Caco-2 (cell line): ENCODE results near the gene RINT1. TPM values are rescaled to one million over a fixed set of nuclear protein-coding genes. Genes with fewer than 3 reads are reported as not detected.

Experiments used
- BruUV-seq: library from RNA; stranded (reverse); fragments of 400-500 nt; replicated peaks from 2 replicates; lab custom pipeline; 2021; lab: Mats Ljungman, UMichigan
- CTCF ChIA-PET: fragments of 300-600 bp; sonication (Branson Sonifier 250); formaldehyde crosslinking; loops from one replicate; lab custom pipeline; 2022; ENCODE audit warnings: antibody characterized with exemption; lab: Charles Lee
- POLR2A ChIA-PET: fragments of 300-600 bp; sonication (Branson Sonifier 250); formaldehyde crosslinking; loops from one replicate; lab custom pipeline; 2022; ENCODE audit warnings: antibody characterized with exemption; lab: Charles Lee
- DNase-seq, 2 experiments: peaks; one replicate each; pipeline versions ENCODE4 v3.0.0 to v3.0.0-alpha.2; 2020 to 2022
- H3K27me3 ChIP-seq: replicated peaks from 2 replicates; pipeline ENCODE4 v1.6.0; 2011; ENCODE audit warnings: low read length; ENCODE audit not compliant: control insufficient read depth, insufficient read depth
- H3K36me3 ChIP-seq: 2 replicates; pipeline ENCODE4 v1.5.1; 2011; ENCODE audit warnings: low read length; ENCODE audit not compliant: control insufficient read depth, insufficient read depth
- H3K4me1 ChIP-seq: fragments of 250-450 bp; sonication (Bioruptor Pico); 2 replicates; pipeline ENCODE4 v1.5.1; 2020; ENCODE audit warnings: mild to moderate bottlenecking
- H3K4me3 ChIP-seq: 2 replicates; pipeline ENCODE4 v1.5.1; 2011; ENCODE audit warnings: low read depth, mild to moderate bottlenecking, control low read depth, low read length
- H3K9me3 ChIP-seq: fragments of 250-450 bp; sonication (Bioruptor Pico); 2 replicates; pipeline ENCODE4 v1.5.1; 2020; ENCODE audit warnings: mild to moderate bottlenecking, moderate library complexity
- H3K27ac Mint-ChIP-seq: one replicate; pipeline ENCODE4 v1.8.0; 2022; ENCODE audit warnings: mixed read lengths; ENCODE audit not compliant: unreplicated experiment
- H3K27me3 Mint-ChIP-seq: one replicate; pipeline ENCODE4 v1.8.0; 2022; ENCODE audit warnings: mixed read lengths; ENCODE audit not compliant: insufficient read depth, unreplicated experiment
- H3K36me3 Mint-ChIP-seq: one replicate; pipeline ENCODE4 v1.8.0; 2022; ENCODE audit warnings: mild to moderate bottlenecking, mixed read lengths; ENCODE audit not compliant: insufficient read depth, unreplicated experiment
- H3K4me1 Mint-ChIP-seq: one replicate; pipeline ENCODE4 v1.8.0; 2022; ENCODE audit warnings: low read depth, mixed read lengths; ENCODE audit not compliant: unreplicated experiment
- H3K4me3 Mint-ChIP-seq: one replicate; pipeline ENCODE4 v1.8.0; 2022; ENCODE audit warnings: mild to moderate bottlenecking, moderate library complexity, mixed read lengths; ENCODE audit not compliant: unreplicated experiment
- H3K9me3 Mint-ChIP-seq: one replicate; pipeline ENCODE4 v1.8.0; 2022; ENCODE audit warnings: mixed read lengths; ENCODE audit not compliant: unreplicated experiment
- CTCF ChIP-seq, 2 experiments: fragments of 200-600 bp in 1 of 2; IDR thresholded peaks; 1 replicate in 1 of 2; 2 replicates in 1 of 2; pipeline versions ENCODE4 v1.5.1 to v1.8.0; 2011 to 2022; ENCODE audit warnings: antibody characterized with exemption in 1 of 2, control low read depth in 1 of 2, inconsistent platforms in 1 of 2, low read depth in 1 of 2, low read length in 1 of 2, mild to moderate bottlenecking in 1 of 2, moderate library complexity in 1 of 2; ENCODE audit not compliant: insufficient read depth in 1 of 2, severe bottlenecking in 1 of 2, unreplicated experiment in 1 of 2
- intact Hi-C: fragments of 100-400 bp; cut with micrococcal nuclease; formaldehyde crosslinking; loops from one replicate; pipeline ENCODE4 v1.10.0; 2022; ENCODE audit not compliant: unreplicated experiment
- total RNA-seq: library from RNA; stranded (reverse); gene quantifications from 2 replicates; pipeline ENCODE4 v1.2.3, GENCODE V29; 2022

The RINT1 gene
- total RNA-seq, 1 experiment from 2014 or later, result 28.0 TPM

GRCh38 chr7:105600720-105601550, 68.9 kb downstream of the RINT1 start:
- H3K4me1 Mint-ChIP-seq, result no peaks in the 10 kb centered on the region
- no peaks in the 10 kb centered on the region for H3K9me3 Mint-ChIP-seq
- H3K36me3 Mint-ChIP-seq, result no peaks in the 10 kb centered on the region
- TF ChIP-seq CTCF (IDR thresholded peaks at IDR 0.05; ENCODE audit: insufficient read depth in 1 of 2, low read depth in 1 of 2, low read length in 1 of 2, severe bottlenecking in 1 of 2, unreplicated experiment in 1 of 2), result no peak
- H3K27me3 Mint-ChIP-seq, result peaks cover 3% of the 10 kb centered on the region
- H3K4me1 ChIP-seq, result no peaks in the 10 kb centered on the region
- H3K36me3 ChIP-seq, result no peaks in the 10 kb centered on the region
- ChIA-PET POLR2A (no interaction called here), CTCF (no interaction called here)
- H3K27me3 ChIP-seq, result no peaks in the 10 kb centered on the region
- no TSS peak for BruUV-seq
- H3K4me3 Mint-ChIP-seq, result no peak overlapping the region
- 0 out of 2 replicates have a peak, but pooled peaks cover 4% of the 10 kb centered on the region for H3K9me3 ChIP-seq
- no peak for DNase-seq
- intact Hi-C loops, result no loop called here
- no peak overlapping the region for H3K27ac Mint-ChIP-seq
- H3K4me3 ChIP-seq, result no peak overlapping the region

GRCh38 chr7:105602325-105603305, 70.6 kb downstream of the RINT1 start:
- ChIA-PET POLR2A (no interaction called here), CTCF (interaction anchor here (0.6 to 0.9 kb wide), 4 partner anchors 50 to 1371 kb away, joined by 3 to 6 read pairs (median 3); no protein-coding TSS in a partner anchor)
- TF ChIP-seq CTCF (IDR thresholded peaks at IDR 0.05; ENCODE audit: insufficient read depth in 1 of 2, low read depth in 1 of 2, low read length in 1 of 2, severe bottlenecking in 1 of 2, unreplicated experiment in 1 of 2), result no peak
- no peaks in the 10 kb centered on the region for H3K36me3 ChIP-seq
- H3K27me3 Mint-ChIP-seq, result no peaks in the 10 kb centered on the region
- H3K4me1 ChIP-seq, result no peaks in the 10 kb centered on the region
- H3K4me3 ChIP-seq, result no peak overlapping the region
- no peaks in the 10 kb centered on the region for H3K27me3 ChIP-seq
- DNase-seq, result peak in 1 of 2 experiments; percentile 6
- no peak overlapping the region for H3K4me3 Mint-ChIP-seq
- intact Hi-C loops, result no loop called here
- no peak overlapping the region for H3K27ac Mint-ChIP-seq
- no TSS peak for BruUV-seq
- H3K9me3 ChIP-seq, result 0 out of 2 replicates have a peak, but pooled peaks cover 4% of the 10 kb centered on the region
- H3K36me3 Mint-ChIP-seq, result no peaks in the 10 kb centered on the region
- no peaks in the 10 kb centered on the region for H3K4me1 Mint-ChIP-seq
- no peaks in the 10 kb centered on the region for H3K9me3 Mint-ChIP-seq
